GM12801 (cell line): ENCODE measurements around the gene GMPS.

ENCODE experiments used
- TF ChIP-seq, protein P1 (sequence below): IDR thresholded peaks from one replicate; pipeline ENCODE4 v1.5.1; 2011; ENCODE audit warnings: control low read depth; ENCODE audit not compliant: insufficient read length; ENCODE audit errors: extremely low read depth

The GMPS gene

DNA sequence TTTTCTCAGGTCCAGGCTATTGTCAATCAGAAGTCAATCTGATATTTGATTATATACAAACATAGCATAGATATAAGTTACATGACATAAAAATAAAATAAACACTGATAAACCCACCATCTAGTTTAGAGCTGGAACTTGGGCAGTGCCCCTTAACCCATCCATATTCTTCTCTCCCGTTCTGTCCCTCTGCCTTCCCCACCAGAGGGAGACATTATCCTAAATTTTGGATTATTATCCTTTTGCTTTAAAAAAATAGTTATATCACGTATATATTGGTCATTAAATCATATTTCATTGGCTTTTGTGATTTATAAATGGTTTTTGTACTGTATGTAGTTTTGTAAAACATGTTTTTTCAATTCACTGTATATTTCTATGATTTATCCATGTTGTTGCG, 107.9 kb downstream of the GMPS start:
- TF ChIP-seq, protein P1, sequence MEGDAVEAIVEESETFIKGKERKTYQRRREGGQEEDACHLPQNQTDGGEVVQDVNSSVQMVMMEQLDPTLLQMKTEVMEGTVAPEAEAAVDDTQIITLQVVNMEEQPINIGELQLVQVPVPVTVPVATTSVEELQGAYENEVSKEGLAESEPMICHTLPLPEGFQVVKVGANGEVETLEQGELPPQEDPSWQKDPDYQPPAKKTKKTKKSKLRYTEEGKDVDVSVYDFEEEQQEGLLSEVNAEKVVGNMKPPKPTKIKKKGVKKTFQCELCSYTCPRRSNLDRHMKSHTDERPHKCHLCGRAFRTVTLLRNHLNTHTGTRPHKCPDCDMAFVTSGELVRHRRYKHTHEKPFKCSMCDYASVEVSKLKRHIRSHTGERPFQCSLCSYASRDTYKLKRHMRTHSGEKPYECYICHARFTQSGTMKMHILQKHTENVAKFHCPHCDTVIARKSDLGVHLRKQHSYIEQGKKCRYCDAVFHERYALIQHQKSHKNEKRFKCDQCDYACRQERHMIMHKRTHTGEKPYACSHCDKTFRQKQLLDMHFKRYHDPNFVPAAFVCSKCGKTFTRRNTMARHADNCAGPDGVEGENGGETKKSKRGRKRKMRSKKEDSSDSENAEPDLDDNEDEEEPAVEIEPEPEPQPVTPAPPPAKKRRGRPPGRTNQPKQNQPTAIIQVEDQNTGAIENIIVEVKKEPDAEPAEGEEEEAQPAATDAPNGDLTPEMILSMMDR: no peak

DNA sequence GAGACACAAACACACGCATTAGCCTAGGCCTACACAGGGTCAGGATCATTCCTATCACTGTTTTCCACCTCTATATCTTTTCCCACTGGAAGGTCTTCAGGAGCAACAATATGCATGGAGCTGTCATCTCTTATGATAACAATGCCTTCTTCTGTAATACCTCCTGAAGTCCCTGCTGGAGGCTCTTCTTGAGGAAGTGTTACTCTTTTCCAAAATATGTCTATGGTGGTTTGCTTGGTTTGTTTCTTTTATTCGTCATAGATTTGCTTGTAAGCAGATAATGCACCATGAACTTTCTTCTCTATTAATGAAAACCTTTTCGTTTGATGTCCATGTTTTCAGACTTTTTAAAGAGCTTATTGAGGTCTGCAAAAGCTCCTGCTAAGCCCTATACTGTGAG, 109.3 kb downstream of the GMPS start:
- TF ChIP-seq, protein P1: no peak

DNA sequence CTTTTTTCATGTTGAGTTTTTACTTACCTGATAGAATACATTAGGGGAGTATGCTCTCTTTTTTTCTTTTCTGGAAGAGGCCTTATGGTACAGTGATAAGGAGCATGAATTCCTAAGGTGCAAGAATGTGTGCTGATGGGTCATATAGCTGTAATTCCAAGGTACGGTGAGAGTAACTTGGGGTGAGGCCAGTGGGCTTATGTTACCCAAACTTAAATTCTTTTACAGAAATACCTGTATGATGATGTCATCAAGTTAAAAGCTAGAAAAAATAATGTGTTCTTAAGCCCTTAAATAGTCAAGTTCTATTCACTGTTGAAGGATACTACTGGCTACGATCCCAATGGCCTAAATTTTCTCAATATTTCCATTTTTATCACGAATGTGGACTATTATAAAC, 111.2 kb downstream of the GMPS start:
- TF ChIP-seq, protein P1: no peak

DNA sequence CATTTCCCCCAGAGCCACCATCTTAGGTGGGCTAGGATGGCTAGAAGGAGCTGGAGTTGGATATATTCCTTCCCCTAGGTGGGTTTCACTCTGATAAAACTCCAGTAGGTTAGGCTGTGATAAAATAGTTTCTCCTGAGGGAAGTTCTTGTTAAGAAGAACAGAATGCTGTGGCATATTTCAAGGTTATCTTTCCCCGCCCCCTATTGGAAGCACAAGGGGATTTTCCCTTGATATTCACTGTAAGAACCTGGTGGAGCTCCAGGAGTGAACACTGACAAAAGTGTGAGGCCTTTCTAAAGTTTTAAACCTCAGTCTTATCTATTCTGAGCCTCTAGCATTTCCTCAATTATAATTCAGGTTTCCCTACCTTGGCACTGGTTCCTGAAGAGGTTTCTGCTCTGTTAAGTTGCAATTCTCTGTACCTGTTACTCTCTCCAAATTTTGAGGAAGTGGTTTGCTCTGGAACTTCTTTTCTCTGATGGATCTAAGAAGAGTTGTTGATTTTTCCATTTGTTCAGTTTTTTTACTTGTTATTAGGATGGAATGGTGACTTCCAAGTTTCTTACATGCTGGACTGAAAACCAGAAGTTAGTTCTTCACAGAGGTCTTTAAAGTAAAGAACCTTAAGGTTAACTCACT, 113.5 kb downstream of the GMPS start:
- TF ChIP-seq, protein P1: no peak

DNA sequence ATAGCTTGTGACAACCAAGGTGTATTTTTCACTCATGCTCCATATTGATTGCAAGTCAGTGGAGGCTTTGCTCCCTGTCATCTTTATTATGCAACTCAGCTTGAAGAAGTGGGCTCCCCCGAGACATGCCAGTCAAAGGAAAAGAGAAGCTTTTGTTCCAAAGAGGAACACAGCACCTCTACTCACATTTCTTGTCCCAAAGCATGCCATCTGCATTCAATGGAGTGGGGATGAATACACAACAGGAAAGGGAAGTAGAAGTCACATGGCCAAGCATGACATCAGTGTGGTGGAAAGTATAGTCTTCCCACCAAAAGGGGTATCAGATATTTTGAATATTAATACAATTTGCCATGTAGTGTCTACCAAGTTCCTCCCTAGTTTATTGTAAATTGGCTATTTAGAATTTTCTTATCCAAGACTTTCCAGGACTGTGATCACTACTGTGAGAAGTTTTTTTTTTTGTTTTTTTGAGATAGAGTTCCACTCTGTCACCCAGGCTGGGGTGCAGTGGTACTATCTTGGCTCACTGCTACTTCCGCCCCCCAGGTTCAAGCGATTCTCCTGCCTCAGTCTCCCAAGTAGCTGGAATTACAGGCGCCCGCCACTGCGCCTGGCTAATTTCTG, 114.5 kb downstream of the GMPS start:
- TF ChIP-seq, protein P1: no peak

DNA sequence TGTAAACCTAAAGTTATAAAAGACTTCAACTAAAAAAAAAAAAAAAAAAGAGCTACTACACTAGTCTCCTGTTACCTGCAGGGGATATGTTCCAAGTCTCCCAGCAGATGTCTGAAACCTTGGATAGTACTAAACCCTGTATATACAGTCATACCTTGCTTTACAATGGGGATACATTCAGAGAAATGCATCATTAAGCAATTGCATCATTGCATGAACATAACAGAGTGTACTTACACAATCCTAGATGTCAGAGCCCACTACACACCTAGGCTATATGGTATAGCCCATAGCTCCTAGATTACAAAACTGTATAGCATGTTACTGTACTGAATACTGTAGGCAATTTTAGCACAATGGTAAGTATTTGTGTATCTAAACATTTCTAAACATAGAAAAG, 119.1 kb downstream of the GMPS start:
- TF ChIP-seq, protein P1: no peak

DNA sequence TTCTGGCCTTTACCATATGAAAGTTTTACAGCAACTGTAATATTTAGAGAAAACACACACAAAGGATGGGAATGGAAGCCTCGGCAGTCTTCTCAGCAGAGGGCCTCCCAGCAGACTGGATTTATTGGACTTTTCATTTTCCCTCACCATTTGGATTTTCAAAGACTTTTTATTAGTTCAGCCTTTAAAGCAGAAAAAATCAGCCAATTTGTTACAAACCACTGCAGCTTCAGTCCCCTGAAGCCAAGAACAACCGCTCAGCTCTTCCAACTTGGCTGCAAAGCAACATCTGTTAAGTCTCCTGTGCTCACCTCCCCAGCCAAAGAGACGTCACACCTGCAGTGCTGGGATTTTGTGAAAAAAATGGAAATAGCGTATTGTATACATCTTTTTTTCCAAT, 120.8 kb downstream of the GMPS start:
- TF ChIP-seq, protein P1: no peak

DNA sequence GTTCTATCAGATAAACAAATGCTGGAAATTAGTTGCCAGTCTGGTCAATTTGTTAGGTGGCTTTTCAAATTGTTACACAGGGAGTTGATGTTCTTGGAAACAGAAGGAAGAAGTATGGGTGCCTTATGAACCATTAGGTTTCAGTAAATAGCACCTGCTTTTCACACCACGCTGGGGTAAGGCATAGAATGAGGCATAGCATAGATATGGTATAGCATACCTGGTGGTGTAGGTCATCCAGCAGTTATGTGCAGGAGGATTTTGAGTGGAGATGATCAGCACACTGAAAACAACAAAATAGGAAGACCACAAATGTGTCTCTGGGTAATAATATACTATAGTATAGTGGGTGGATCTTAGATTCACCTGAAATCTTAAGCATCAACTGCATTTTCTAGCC, 121.4 kb downstream of the GMPS start:
- TF ChIP-seq, protein P1: no peak
